Measurements from ENCODE around the gene FGF9.

DNA sequence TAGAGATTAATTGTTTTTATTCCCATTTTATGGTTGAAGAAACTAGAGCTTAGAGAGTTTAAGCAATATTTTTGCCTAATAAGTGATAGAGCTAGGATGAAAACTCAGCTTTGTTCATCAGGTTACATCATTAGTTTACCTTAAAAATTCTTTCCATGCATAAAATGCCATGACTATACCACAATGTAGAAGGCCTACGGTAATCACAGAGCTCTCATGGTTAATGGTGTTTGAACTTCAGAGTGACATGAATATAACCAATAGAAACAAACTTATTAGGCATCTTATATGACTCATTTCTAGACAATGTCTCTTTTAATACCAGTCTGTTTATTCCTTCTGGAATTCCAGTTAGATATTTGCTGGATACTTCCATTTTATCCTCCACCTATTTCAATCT is 78.5 kb downstream of the FGF9 start:
- TF ChIP-seq, protein P1, sequence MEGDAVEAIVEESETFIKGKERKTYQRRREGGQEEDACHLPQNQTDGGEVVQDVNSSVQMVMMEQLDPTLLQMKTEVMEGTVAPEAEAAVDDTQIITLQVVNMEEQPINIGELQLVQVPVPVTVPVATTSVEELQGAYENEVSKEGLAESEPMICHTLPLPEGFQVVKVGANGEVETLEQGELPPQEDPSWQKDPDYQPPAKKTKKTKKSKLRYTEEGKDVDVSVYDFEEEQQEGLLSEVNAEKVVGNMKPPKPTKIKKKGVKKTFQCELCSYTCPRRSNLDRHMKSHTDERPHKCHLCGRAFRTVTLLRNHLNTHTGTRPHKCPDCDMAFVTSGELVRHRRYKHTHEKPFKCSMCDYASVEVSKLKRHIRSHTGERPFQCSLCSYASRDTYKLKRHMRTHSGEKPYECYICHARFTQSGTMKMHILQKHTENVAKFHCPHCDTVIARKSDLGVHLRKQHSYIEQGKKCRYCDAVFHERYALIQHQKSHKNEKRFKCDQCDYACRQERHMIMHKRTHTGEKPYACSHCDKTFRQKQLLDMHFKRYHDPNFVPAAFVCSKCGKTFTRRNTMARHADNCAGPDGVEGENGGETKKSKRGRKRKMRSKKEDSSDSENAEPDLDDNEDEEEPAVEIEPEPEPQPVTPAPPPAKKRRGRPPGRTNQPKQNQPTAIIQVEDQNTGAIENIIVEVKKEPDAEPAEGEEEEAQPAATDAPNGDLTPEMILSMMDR (IDR thresholded peaks at IDR 0.05): no peak
- no peak for TF ChIP-seq POLR2A (IDR thresholded peaks at IDR 0.05)
